CD14-positive monocyte (primary cell): ENCODE data around the gene OR1D5. TPM values are rescaled to one million over a fixed set of nuclear protein-coding genes. Genes with fewer than 3 reads are reported as not detected.
A peak's percentile ranks its signal among the peaks of the same experiment; 100 is the strongest.

Experiments used
- DNase-seq, 3 donors: peaks; one replicate each; pipeline ENCODE4 v3.0.0-alpha.2; 2011 to 2022
- H2AFZ ChIP-seq: 2 replicates; pipeline ENCODE4 v1.6.0; 2012; ENCODE audit warnings: mild to moderate bottlenecking, low read depth, low read length, inconsistent platforms; ENCODE audit not compliant: insufficient read depth, poor library complexity, severe bottlenecking
- H3K27ac ChIP-seq, 2 donors: 1 replicate in 1 of 2; 2 replicates in 1 of 2; pipeline ENCODE4 v1.5.1; 2012 to 2013; ENCODE audit warnings: low read length in 2 of 2, control low read depth in 1 of 2, inconsistent platforms in 1 of 2, low read depth in 1 of 2, mild to moderate bottlenecking in 1 of 2
- H3K27me3 ChIP-seq, 2 donors: one replicate each; pipeline versions ENCODE4 v1.6.0 to v1.6.1; 2011 to 2013; ENCODE audit warnings: low read length in 2 of 2; ENCODE audit not compliant: control insufficient read depth in 2 of 2, insufficient read depth in 2 of 2
- H3K36me3 ChIP-seq, 2 donors: replicated peaks in 1 of 2; 1 replicate in 1 of 2; 2 replicates in 1 of 2; pipeline versions ENCODE4 v1.5.1 to v1.6.1; 2012 to 2013; ENCODE audit warnings: low read length in 2 of 2, control low read depth in 1 of 2, inconsistent platforms in 1 of 2, mild to moderate bottlenecking in 1 of 2; ENCODE audit not compliant: insufficient read depth in 2 of 2, control insufficient read depth in 1 of 2
- H3K4me1 ChIP-seq, 2 donors: 1 replicate in 1 of 2; 2 replicates in 1 of 2; pipeline versions ENCODE4 v1.5.1 to v1.6.1; 2012 to 2013; ENCODE audit warnings: low read length in 2 of 2, control low read depth in 1 of 2, inconsistent platforms in 1 of 2, mild to moderate bottlenecking in 1 of 2, moderate library complexity in 1 of 2; ENCODE audit not compliant: insufficient read depth in 2 of 2, control insufficient read depth in 1 of 2
- H3K4me2 ChIP-seq: replicated peaks from 2 replicates; pipeline ENCODE3; 2012; ENCODE audit warnings: low read length, moderate library complexity, mild to moderate bottlenecking; ENCODE audit not compliant: poor library complexity, severe bottlenecking; ENCODE audit errors: extremely low read depth
- H3K4me3 ChIP-seq, 3 experiments: fragments of 200-600 bp in 1 of 3; sonication (generic) in 1 of 3; replicated peaks in 1 of 3; 1 replicate in 2 of 3; 2 replicates in 1 of 3; pipeline ENCODE4 v1.5.1; 2011 to 2013; ENCODE audit warnings: low read length in 3 of 3, mild to moderate bottlenecking in 3 of 3, control low read depth in 2 of 3, low read depth in 2 of 3, inconsistent platforms in 1 of 3, moderate library complexity in 1 of 3
- H3K79me2 ChIP-seq: 2 replicates; pipeline ENCODE4 v1.6.0; 2012; ENCODE audit warnings: mild to moderate bottlenecking, control low read depth, inconsistent platforms, low read length, moderate library complexity; ENCODE audit not compliant: insufficient read depth
- H3K9ac ChIP-seq: 2 replicates; pipeline ENCODE4 v1.6.0; 2017; ENCODE audit warnings: low read length, mild to moderate bottlenecking; ENCODE audit not compliant: insufficient read depth, poor library complexity, severe bottlenecking
- H3K9me3 ChIP-seq, 2 donors: replicated peaks in 1 of 2; 1 replicate in 1 of 2; 2 replicates in 1 of 2; pipeline versions ENCODE4 v1.5.1 to v1.6.1; 2012 to 2013; ENCODE audit warnings: low read length in 2 of 2, control low read depth in 1 of 2; ENCODE audit not compliant: control insufficient read depth in 1 of 2, insufficient read depth in 1 of 2
- H4K20me1 ChIP-seq: 2 replicates; pipeline ENCODE4 v1.6.0; 2012; ENCODE audit warnings: mild to moderate bottlenecking, low read length, control low read depth, moderate library complexity; ENCODE audit not compliant: insufficient read depth
- H3K27ac Mint-ChIP-seq, 7 donors: one replicate each; pipeline ENCODE4 v1.8.0; 2020; ENCODE audit warnings: mild to moderate bottlenecking in 7 of 7, mixed read lengths in 7 of 7, moderate library complexity in 6 of 7, inconsistent platforms in 2 of 7
- H3K27me3 Mint-ChIP-seq, 3 donors: one replicate each; pipeline ENCODE4 v1.8.0; 2021 to 2022; ENCODE audit warnings: low read depth in 3 of 3, mild to moderate bottlenecking in 3 of 3, mixed read lengths in 3 of 3, moderate library complexity in 3 of 3, inconsistent platforms in 1 of 3
- H3K36me3 Mint-ChIP-seq, 2 donors: one replicate each; pipeline ENCODE4 v1.8.0; 2020; ENCODE audit warnings: mixed read lengths in 2 of 2, inconsistent platforms in 1 of 2, mild to moderate bottlenecking in 1 of 2
- H3K4me1 Mint-ChIP-seq: one replicate; pipeline ENCODE4 v1.8.0; 2020; ENCODE audit warnings: mild to moderate bottlenecking, mixed read lengths
- H3K4me3 Mint-ChIP-seq, 2 donors: one replicate each; pipeline ENCODE4 v1.8.0; 2020; ENCODE audit warnings: mild to moderate bottlenecking in 2 of 2, mixed read lengths in 2 of 2, moderate library complexity in 1 of 2
- H3K9me3 Mint-ChIP-seq, 7 donors: one replicate each; pipeline ENCODE4 v1.8.0; 2020 to 2022; ENCODE audit warnings: mixed read lengths in 7 of 7, mild to moderate bottlenecking in 6 of 7, moderate library complexity in 6 of 7, inconsistent platforms in 2 of 7
- WGBS: methylation state at CpG from one replicate; pipeline ENCODE4 v1.1.5; 2013; ENCODE audit warnings: missing lambda C conversion rate; ENCODE audit not compliant: insufficient coverage; 5-methylcytosine and 5-hydroxymethylcytosine counted together
- intact Hi-C, 2 donors: fragments of 100-400 bp; cut with micrococcal nuclease; formaldehyde crosslinking; loops; one replicate each; pipeline versions ENCODE4 v1.15.0 to v1.15.1; 2023
- polyA plus RNA-seq, 3 donors: library from polyadenylated mRNA; depleted of rRNA in 1 of 3; unstranded in 2 of 3; stranded (reverse) in 1 of 3; fragments of 300-500 nt in 2 of 3; fragments of >200 nt in 1 of 3; fragmentation: Illumina TruSeq in 2 of 3; gene quantifications; 1 replicate in 2 of 3; 2 replicates in 1 of 3; pipeline ENCODE4 v1.2.3, GENCODE V29; 2012 to 2021
- TF ChIP-seq, protein P1 (sequence below): fragments of 200-600 bp; IDR thresholded peaks from one replicate; pipeline ENCODE4 v1.8.0; 2022; ENCODE audit warnings: antibody characterized with exemption, mild to moderate bottlenecking

Gene OR1D5
- polyA plus RNA-seq, 3 donors, result not detected

DNA sequence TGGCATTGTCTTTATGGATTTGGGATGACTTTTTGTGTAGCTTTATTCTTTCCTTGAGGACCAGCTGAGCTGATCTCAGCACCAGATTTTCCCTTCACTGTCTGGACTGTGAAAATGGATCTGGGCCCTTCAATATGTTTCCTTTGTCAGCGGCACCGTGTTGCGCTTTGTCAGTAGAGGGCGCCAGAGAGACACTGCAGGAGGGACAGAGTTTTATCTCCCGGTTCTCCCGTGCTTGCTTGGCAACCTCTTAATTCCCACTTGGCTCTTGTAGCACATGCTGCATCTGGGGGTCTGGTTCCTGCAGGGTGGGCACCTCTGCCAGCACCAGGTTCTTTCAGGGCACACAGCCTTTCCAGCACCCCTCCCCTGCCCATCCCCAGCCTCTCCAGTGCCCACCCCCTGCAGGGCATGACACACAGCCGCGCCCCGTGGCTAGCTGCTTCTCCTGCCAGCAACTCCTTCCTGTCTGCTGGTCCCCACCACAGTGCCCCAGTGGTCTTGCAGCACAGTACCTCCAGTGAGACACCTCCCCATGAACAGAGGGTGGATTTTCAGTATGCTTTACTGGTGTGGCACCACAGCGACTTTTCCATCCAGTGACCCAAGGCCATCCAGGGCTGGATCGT, 19.6 kb downstream of the OR1D5 start:
- H3K9me3 Mint-ChIP-seq, result peaks cover 8 to 14% (median 12%) of the 10 kb centered on the region in 7 donors
- peak in 1 of 3 donors; percentile 10 for DNase-seq
- no peak overlapping the region for H3K9ac ChIP-seq
- no peak overlapping the region for H3K4me2 ChIP-seq
- H3K27me3 ChIP-seq, result no peaks in the 10 kb centered on the region
- H3K9me3 ChIP-seq, result peaks cover 10 to 14% of the 10 kb centered on the region in 2 donors
- intact Hi-C loops, result loop anchor here in 1 of 2 donors (10.0 kb wide), 1 partner anchor 591 kb away; the partner anchor contains the start of genes CTNS and SHPK
- H3K4me1 Mint-ChIP-seq, result peaks cover 18% of the 10 kb centered on the region
- H2AFZ ChIP-seq, result no peak overlapping the region
- H3K27ac ChIP-seq, result no peak overlapping the region
- H4K20me1 ChIP-seq, result no peaks in the 10 kb centered on the region
- no peak overlapping the region for H3K27ac Mint-ChIP-seq
- H3K4me3 ChIP-seq, result no peak overlapping the region
- H3K79me2 ChIP-seq, result no peaks in the 10 kb centered on the region
- WGBS, result 65% methylated on average over 9 of the region's 11 CpGs
- H3K4me3 Mint-ChIP-seq, result no peak overlapping the region
- no peaks in the 10 kb centered on the region for H3K36me3 Mint-ChIP-seq
- H3K27me3 Mint-ChIP-seq, result peaks cover 2 to 10% (median 2%) of the 10 kb centered on the region in 3 donors
- TF ChIP-seq, protein P1, sequence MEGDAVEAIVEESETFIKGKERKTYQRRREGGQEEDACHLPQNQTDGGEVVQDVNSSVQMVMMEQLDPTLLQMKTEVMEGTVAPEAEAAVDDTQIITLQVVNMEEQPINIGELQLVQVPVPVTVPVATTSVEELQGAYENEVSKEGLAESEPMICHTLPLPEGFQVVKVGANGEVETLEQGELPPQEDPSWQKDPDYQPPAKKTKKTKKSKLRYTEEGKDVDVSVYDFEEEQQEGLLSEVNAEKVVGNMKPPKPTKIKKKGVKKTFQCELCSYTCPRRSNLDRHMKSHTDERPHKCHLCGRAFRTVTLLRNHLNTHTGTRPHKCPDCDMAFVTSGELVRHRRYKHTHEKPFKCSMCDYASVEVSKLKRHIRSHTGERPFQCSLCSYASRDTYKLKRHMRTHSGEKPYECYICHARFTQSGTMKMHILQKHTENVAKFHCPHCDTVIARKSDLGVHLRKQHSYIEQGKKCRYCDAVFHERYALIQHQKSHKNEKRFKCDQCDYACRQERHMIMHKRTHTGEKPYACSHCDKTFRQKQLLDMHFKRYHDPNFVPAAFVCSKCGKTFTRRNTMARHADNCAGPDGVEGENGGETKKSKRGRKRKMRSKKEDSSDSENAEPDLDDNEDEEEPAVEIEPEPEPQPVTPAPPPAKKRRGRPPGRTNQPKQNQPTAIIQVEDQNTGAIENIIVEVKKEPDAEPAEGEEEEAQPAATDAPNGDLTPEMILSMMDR, result peak; percentile 43
- no peaks in the 10 kb centered on the region for H3K36me3 ChIP-seq
- peaks cover 18% of the 10 kb centered on the region in 2 donors for H3K4me1 ChIP-seq

DNA sequence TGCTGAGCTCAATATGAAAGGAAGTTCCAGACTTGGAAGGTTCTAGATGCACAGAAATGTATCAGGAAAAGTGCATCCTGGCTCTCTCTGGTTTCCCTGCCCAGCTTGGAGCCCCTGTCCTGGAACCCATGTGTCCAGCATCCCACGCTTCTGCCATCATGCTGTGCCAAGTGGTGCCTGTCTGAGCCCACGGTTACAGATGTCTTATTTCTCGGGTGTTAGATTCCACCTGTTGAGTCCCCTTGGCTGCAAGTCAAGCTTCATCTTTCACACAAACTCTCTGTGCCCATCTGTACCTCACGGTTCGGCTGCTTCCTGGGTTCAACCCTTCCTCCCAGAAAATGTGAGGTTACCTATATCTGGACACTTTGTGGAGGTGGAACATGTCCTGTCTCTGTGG, 22.5 kb downstream of the OR1D5 start:
- H3K9me3 ChIP-seq, result peaks cover 10 to 14% of the 10 kb centered on the region in 2 donors
- H3K36me3 Mint-ChIP-seq, result peaks cover under 1 to 2% of the 10 kb centered on the region in 2 donors
- intact Hi-C loops, result loop anchor here in 1 of 2 donors (10.0 kb wide), 1 partner anchor 594 kb away; the partner anchor contains the start of genes CTNS and SHPK
- H3K4me3 Mint-ChIP-seq, result no peak overlapping the region
- H3K27ac ChIP-seq, result no peak overlapping the region
- H3K79me2 ChIP-seq, result no peaks in the 10 kb centered on the region
- 91% methylated on average over 3 of the region's 5 CpGs for whole genome bisulfite sequencing
- no peak overlapping the region for H3K9ac ChIP-seq
- peaks cover 7% of the 10 kb centered on the region for H4K20me1 ChIP-seq
- no peak overlapping the region for H2AFZ ChIP-seq
- DNase-seq, result no peak
- peaks cover 17% of the 10 kb centered on the region for H3K4me1 Mint-ChIP-seq
- H3K36me3 ChIP-seq, result peaks cover 0 to under 1% of the 10 kb centered on the region in 2 donors
- peaks cover 8 to 14% (median 12%) of the 10 kb centered on the region in 7 donors for H3K9me3 Mint-ChIP-seq
- no peak overlapping the region for H3K4me2 ChIP-seq
- no peaks in the 10 kb centered on the region for H3K27me3 ChIP-seq
- H3K4me3 ChIP-seq, result no peak overlapping the region
- H3K27ac Mint-ChIP-seq, result peak overlapping the region in 3 of 7 donors; percentile 22 to 60 (median 35)
- TF ChIP-seq, protein P1, result no peak
- peaks cover 14 to 15% of the 10 kb centered on the region in 2 donors for H3K4me1 ChIP-seq
- peaks cover 2 to 12% (median 2%) of the 10 kb centered on the region in 3 donors for H3K27me3 Mint-ChIP-seq
